PC-3 (cell line): ENCODE data around the gene CEP104. TPM values are rescaled to one million over a fixed set of nuclear protein-coding genes. Genes with fewer than 3 reads are reported as not detected.

Source experiments
- ATAC-seq: fragments of 200-7000 bp; cut with Tn5 transposase; 2 replicates; pipeline ENCODE4 v1.9.1; 2020; ENCODE audit warnings: mild to moderate bottlenecking, moderate library complexity
- BruUV-seq: library from RNA; stranded (reverse); fragments of 400-500 nt; replicated peaks from 2 replicates; lab custom pipeline; 2021; lab: Mats Ljungman, UMichigan
- CTCF ChIA-PET: fragments of 300-600 bp; sonication (Branson Sonifier 250); formaldehyde crosslinking; loops from one replicate; lab custom pipeline; 2022; ENCODE audit warnings: antibody characterized with exemption; lab: Charles Lee
- POLR2A ChIA-PET: fragments of 300-600 bp; sonication (Branson Sonifier 250); formaldehyde crosslinking; loops from one replicate; lab custom pipeline; 2022; ENCODE audit warnings: antibody characterized with exemption; ENCODE audit not compliant: unreplicated experiment; lab: Charles Lee
- DNase-seq: peaks from one replicate; pipeline ENCODE4 v3.0.0-alpha.2; 2015
- H2AFZ ChIP-seq: fragments of 300-600 bp; sonication (generic); 2 replicates; pipeline ENCODE4 v1.6.0; 2016; ENCODE audit warnings: antibody characterized with exemption, low read length
- H3F3A ChIP-seq: fragments of 300-600 bp; sonication (generic); one replicate; pipeline ENCODE4 v1.6.0; 2017; ENCODE audit warnings: antibody characterized with exemption, low read length, control low read depth, mild to moderate bottlenecking; ENCODE audit not compliant: unreplicated experiment
- H3K27ac ChIP-seq: fragments of 300-600 bp; sonication (generic); 2 replicates; pipeline ENCODE4 v1.5.1; 2016; ENCODE audit warnings: mild to moderate bottlenecking, low read length
- H3K27me3 ChIP-seq: fragments of 300-600 bp; sonication (generic); 2 replicates; pipeline ENCODE4 v1.6.1; 2016; ENCODE audit warnings: low read length, mixed read lengths
- H3K36me3 ChIP-seq: fragments of 300-600 bp; sonication (generic); 2 replicates; pipeline ENCODE4 v1.6.1; 2016; ENCODE audit warnings: low read depth, mixed run types, low read length, mixed read lengths
- H3K4me1 ChIP-seq: fragments of 300-600 bp; sonication (generic); 2 replicates; pipeline ENCODE4 v1.5.1; 2016; ENCODE audit warnings: low read length; ENCODE audit not compliant: insufficient read depth
- H3K4me2 ChIP-seq: fragments of 300-600 bp; sonication (generic); 2 replicates; pipeline ENCODE4 v1.6.0; 2016; ENCODE audit warnings: low read length
- H3K4me3 ChIP-seq: fragments of 300-600 bp; sonication (generic); 2 replicates; pipeline ENCODE4 v1.5.1; 2016; ENCODE audit warnings: mild to moderate bottlenecking, low read length, mixed read lengths
- H3K79me2 ChIP-seq: fragments of 300-600 bp; sonication (generic); 2 replicates; pipeline ENCODE4 v1.6.1; 2017; ENCODE audit warnings: low read length, mixed read lengths
- H3K9ac ChIP-seq: fragments of 300-600 bp; sonication (generic); 2 replicates; pipeline ENCODE4 v1.6.0; 2016; ENCODE audit warnings: mild to moderate bottlenecking, low read length
- H3K9me2 ChIP-seq: fragments of 300-600 bp; sonication (generic); replicated peaks from 2 replicates; pipeline ENCODE4 v1.6.1; 2016; ENCODE audit warnings: mixed run types, low read length, mixed read lengths
- H3K9me3 ChIP-seq: fragments of 300-600 bp; sonication (generic); 2 replicates; pipeline ENCODE4 v1.6.1; 2016; ENCODE audit warnings: low read length, mixed read lengths
- H4K20me1 ChIP-seq: fragments of 300-600 bp; sonication (generic); 2 replicates; pipeline ENCODE4 v1.6.1; 2016; ENCODE audit warnings: low read length, mixed read lengths
- EZH2 ChIP-seq: fragments of 300-600 bp; sonication (generic); IDR thresholded peaks from one replicate; pipeline ENCODE4 v1.6.1; 2017; ENCODE audit warnings: antibody characterized with exemption, mild to moderate bottlenecking, low read length; ENCODE audit not compliant: unreplicated experiment
- EZH2phosphoT487 ChIP-seq: fragments of 300-600 bp; sonication (generic); IDR thresholded peaks from 2 replicates; pipeline ENCODE4 v1.6.1; 2018; ENCODE audit warnings: mild to moderate bottlenecking, antibody characterized with exemption, low read length, borderline replicate concordance
- intact Hi-C: fragments of 100-400 bp; cut with micrococcal nuclease; formaldehyde crosslinking; loops from 2 replicates; pipeline ENCODE4 v1.9.0; 2023
- total RNA-seq: library from RNA; depleted of rRNA; stranded (reverse); fragments of >200 nt; gene quantifications from 2 replicates; pipeline ENCODE4 v1.2.3, GENCODE V29; 2014
- TF ChIP-seq, protein P1 (sequence below): fragments of 300-600 bp; sonication (generic); conservative IDR thresholded peaks from 2 replicates; pipeline ENCODE4 v1.5.1; 2017; ENCODE audit warnings: antibody characterized with exemption, low read depth, mild to moderate bottlenecking, low read length

CEP104 gene
- total RNA-seq, 1 experiment from 2014 or later = 64.1 TPM

DNA sequence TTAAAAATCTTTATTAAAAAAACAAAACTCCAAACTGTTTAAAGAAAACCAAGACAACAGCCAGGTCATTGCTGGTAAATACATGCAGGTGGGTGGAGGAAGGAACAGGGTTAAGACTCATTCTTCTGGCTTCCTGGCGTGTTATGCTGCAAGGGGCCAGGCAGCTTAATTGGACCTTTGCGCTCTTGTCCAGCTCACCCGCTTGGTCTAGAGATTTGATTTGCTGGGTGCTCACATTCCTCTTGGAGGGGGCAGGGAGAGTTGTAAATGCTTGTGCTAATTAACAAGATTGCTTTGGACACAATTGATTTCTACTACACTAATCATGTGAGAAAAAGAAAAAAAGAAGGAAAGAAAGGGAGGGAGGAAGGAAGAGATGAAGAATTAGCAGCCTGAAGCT lies 10.5 kb downstream of the CEP104 start:
- H3K27ac ChIP-seq = no peak overlapping the region
- TF ChIP-seq, protein P1, sequence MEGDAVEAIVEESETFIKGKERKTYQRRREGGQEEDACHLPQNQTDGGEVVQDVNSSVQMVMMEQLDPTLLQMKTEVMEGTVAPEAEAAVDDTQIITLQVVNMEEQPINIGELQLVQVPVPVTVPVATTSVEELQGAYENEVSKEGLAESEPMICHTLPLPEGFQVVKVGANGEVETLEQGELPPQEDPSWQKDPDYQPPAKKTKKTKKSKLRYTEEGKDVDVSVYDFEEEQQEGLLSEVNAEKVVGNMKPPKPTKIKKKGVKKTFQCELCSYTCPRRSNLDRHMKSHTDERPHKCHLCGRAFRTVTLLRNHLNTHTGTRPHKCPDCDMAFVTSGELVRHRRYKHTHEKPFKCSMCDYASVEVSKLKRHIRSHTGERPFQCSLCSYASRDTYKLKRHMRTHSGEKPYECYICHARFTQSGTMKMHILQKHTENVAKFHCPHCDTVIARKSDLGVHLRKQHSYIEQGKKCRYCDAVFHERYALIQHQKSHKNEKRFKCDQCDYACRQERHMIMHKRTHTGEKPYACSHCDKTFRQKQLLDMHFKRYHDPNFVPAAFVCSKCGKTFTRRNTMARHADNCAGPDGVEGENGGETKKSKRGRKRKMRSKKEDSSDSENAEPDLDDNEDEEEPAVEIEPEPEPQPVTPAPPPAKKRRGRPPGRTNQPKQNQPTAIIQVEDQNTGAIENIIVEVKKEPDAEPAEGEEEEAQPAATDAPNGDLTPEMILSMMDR = no peak
- H3K79me2 ChIP-seq = no peaks in the 10 kb centered on the region
- no peaks in the 10 kb centered on the region for H3F3A ChIP-seq
- H2AFZ ChIP-seq = no peak overlapping the region
- no peaks in the 10 kb centered on the region for H3K4me1 ChIP-seq
- no peak for ATAC-seq
- DNase-seq = no peak
- CTCF ChIA-PET = no interaction called here
- no TSS peak for BruUV-seq
- H3K9me2 ChIP-seq = no peaks in the 10 kb centered on the region
- H3K4me3 ChIP-seq = no peak overlapping the region
- peaks cover 37% of the 10 kb centered on the region for H3K36me3 ChIP-seq
- H3K9ac ChIP-seq = no peak overlapping the region
- no peaks in the 10 kb centered on the region for H3K9me3 ChIP-seq
- H4K20me1 ChIP-seq = 0 out of 2 replicates have a peak, but pooled peaks cover 4% of the 10 kb centered on the region
- no peaks in the 10 kb centered on the region for H3K27me3 ChIP-seq
- POLR2A ChIA-PET = no interaction called here
- H3K4me2 ChIP-seq = no peak overlapping the region
- intact Hi-C loops = no loop called here

DNA sequence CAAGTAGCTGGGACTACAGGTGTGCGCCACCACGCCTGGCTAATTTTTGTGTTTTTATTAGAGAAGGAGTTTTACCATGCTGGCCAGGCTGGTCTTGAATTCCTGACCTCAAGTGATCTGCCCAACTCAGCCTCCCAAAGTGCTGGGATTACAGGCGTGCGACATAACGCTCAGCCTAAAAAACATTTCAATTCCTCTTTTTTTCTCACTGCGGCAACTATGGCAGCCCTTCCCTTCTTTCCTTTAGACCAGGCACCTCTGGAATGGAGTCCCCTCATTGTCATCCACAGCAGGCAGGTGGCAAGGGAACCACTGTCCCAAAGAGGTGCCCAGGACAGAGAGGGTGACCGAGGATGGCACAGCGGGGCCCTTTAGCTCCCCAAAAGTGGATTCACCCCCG lies 14.1 kb downstream of the CEP104 start:
- Histone ChIP-seq H4K20me1 (0 out of 2 replicates have a peak, but pooled peaks cover 4% of the 10 kb centered on the region), H2AFZ (no peak overlapping the region), H3F3A (no peaks in the 10 kb centered on the region), H3K9me3 (peaks cover 2% of the 10 kb centered on the region; the same call in 1 of the 2 replicates), H3K79me2 (no peaks in the 10 kb centered on the region), H3K4me2 (no peak overlapping the region), H3K9ac (no peak overlapping the region), H3K36me3 (peaks cover 50% of the 10 kb centered on the region), H3K27me3 (no peaks in the 10 kb centered on the region), H3K27ac (no peak overlapping the region), H3K4me1 (no peaks in the 10 kb centered on the region), H3K9me2 (no peaks in the 10 kb centered on the region), H3K4me3 (no peak overlapping the region)
- no peak for TF ChIP-seq EZH2phosphoT487
- TF ChIP-seq, protein P1 = no peak
- no peak for TF ChIP-seq EZH2
- CTCF ChIA-PET = interaction anchor here (0.6 kb wide), 1 partner anchor 14 kb away, joined by 4 read pairs; no protein-coding TSS in a partner anchor
- POLR2A ChIA-PET = no interaction called here
- ATAC-seq (no peak), DNase-seq (no peak)
- no TSS peak for BruUV-seq
- intact Hi-C loops = no loop called here

DNA sequence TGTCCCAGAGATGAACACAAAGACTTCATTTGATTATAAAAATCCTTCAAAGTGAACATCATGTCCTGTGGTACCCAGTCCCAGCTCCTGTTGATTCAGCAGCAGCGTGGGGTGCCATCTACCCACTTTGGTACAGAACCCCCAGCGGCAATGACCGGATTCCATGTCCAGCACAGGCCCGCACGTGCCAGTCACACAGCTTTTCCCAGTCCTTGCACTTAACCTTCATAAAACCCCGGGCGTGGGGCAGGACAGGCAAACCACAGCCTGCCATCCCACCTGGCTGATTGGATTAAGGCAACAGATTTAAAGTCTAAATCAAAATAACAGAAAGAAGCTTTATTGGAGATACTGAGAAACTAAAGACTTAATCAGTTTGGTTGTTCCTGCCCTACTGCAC lies 15.5 kb downstream of the CEP104 start:
- H3F3A ChIP-seq = no peaks in the 10 kb centered on the region
- no peaks in the 10 kb centered on the region for H3K27me3 ChIP-seq
- H3K36me3 ChIP-seq = peaks cover 60% of the 10 kb centered on the region
- no peaks in the 10 kb centered on the region for H3K79me2 ChIP-seq
- DNase-seq (no peak), ATAC-seq (no peak)
- no peaks in the 10 kb centered on the region for H3K4me1 ChIP-seq
- H4K20me1 ChIP-seq = 0 out of 2 replicates have a peak, but pooled peaks cover 4% of the 10 kb centered on the region
- BruUV-seq = no TSS peak
- TF ChIP-seq EZH2 (no peak), EZH2phosphoT487 (no peak)
- TF ChIP-seq, protein P1 = no peak
- peaks cover 7% of the 10 kb centered on the region; the same call in 1 of the 2 replicates for H3K9me3 ChIP-seq
- H3K4me2 ChIP-seq = no peak overlapping the region
- intact Hi-C loops = no loop called here
- H3K9me2 ChIP-seq = no peaks in the 10 kb centered on the region
- no peak overlapping the region for H2AFZ ChIP-seq
- H3K27ac ChIP-seq = no peak overlapping the region
- POLR2A ChIA-PET = no interaction called here
- no peak overlapping the region for H3K9ac ChIP-seq
- no peak overlapping the region for H3K4me3 ChIP-seq
- CTCF ChIA-PET = no interaction called here
